Measurements from ENCODE around the gene ABCB1. TPM values are rescaled to one million over a fixed set of nuclear protein-coding genes. Genes with fewer than 3 reads are reported as not detected.

Gene ABCB1
- total and polyA plus RNA-seq, 2 experiments from 2014 or later: 0.53 to 0.80 TPM

DNA sequence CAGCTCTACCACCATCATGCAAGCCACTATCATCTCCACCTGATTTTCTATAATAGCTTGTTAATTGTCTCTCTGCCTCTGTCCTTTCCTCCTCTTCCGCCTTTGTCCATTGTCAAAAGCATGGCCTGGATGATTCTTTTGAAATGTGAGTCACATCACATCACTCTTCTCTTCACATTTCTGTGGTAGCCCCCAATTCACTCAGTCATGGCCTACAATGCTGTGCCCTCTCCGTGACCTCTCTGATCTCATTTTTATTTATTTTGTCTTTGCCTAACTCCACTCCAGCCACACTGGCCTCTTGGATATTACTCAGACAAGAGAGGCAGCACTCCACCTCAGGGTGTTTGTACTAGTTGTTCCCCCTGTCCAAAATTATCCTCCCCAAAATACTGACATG is 120.3 kb downstream of the ABCB1 start:
- ATAC-seq (no peak), DNase-seq (ENCODE audit: low spot score) (no peak)
- H3K4me3 ChIP-seq: no peak overlapping the region
- H2AFZ ChIP-seq: no peak overlapping the region
- Mint-ChIP-seq H3K36me3 (ENCODE audit: low read depth) (no peaks in the 10 kb centered on the region), H3K27me3 (ENCODE audit: insufficient read depth, low read depth, poor library complexity) (peaks cover 13% of the 10 kb centered on the region), H3K4me3 (no peak overlapping the region), H3K9me3 (no peaks in the 10 kb centered on the region), H3K27ac (no peak overlapping the region), H3K4me1 (peaks cover 2% of the 10 kb centered on the region; the same call in 1 of the 3 replicates)
- H4K20me1 ChIP-seq (replicated peaks; ENCODE audit: insufficient read depth): no peaks in the 10 kb centered on the region
- H3K4me1 ChIP-seq (ENCODE audit: insufficient read depth): peaks cover 7% of the 10 kb centered on the region
- peaks cover 22% of the 10 kb centered on the region for H3K27me3 ChIP-seq (ENCODE audit: insufficient read depth)
- H3K79me2 ChIP-seq (replicated peaks; ENCODE audit: insufficient read depth): no peaks in the 10 kb centered on the region
- H3K36me3 ChIP-seq (ENCODE audit: insufficient read depth): no peaks in the 10 kb centered on the region
- no peaks in the 10 kb centered on the region for H3F3A ChIP-seq (replicated peaks; ENCODE audit: low read depth)
- H3K27ac ChIP-seq (ENCODE audit: low read depth): no peak overlapping the region
- no peak overlapping the region for H3K4me2 ChIP-seq
- no peaks in the 10 kb centered on the region for H3K9me2 ChIP-seq (ENCODE audit: insufficient read depth)
- TF ChIP-seq ZNF114 (CRISPR knock-in tag; IDR thresholded peaks at IDR 0.05) (no peak), CREB1 (CRISPR knock-in tag; IDR thresholded peaks at IDR 0.05; ENCODE audit: low read depth) (no peak), NANOG (IDR thresholded peaks at IDR 0.05; ENCODE audit: borderline replicate concordance) (no peak), ZNF331 (CRISPR knock-in tag; IDR thresholded peaks at IDR 0.05; ENCODE audit: low read depth) (no peak), EZH2 (IDR thresholded peaks at IDR 0.05; ENCODE audit: low read depth, unreplicated experiment) (no peak), EZH2phosphoT487 (IDR thresholded peaks at IDR 0.05; ENCODE audit: unreplicated experiment) (no peak), POLR2AphosphoS5 (IDR thresholded peaks at IDR 0.05; ENCODE audit: low read depth) (no peak), JUNB (IDR thresholded peaks at IDR 0.05; ENCODE audit: unreplicated experiment) (no peak), STAT1 (IDR thresholded peaks at IDR 0.05; ENCODE audit: unreplicated experiment) (no peak)
- TF ChIP-seq, protein P1, sequence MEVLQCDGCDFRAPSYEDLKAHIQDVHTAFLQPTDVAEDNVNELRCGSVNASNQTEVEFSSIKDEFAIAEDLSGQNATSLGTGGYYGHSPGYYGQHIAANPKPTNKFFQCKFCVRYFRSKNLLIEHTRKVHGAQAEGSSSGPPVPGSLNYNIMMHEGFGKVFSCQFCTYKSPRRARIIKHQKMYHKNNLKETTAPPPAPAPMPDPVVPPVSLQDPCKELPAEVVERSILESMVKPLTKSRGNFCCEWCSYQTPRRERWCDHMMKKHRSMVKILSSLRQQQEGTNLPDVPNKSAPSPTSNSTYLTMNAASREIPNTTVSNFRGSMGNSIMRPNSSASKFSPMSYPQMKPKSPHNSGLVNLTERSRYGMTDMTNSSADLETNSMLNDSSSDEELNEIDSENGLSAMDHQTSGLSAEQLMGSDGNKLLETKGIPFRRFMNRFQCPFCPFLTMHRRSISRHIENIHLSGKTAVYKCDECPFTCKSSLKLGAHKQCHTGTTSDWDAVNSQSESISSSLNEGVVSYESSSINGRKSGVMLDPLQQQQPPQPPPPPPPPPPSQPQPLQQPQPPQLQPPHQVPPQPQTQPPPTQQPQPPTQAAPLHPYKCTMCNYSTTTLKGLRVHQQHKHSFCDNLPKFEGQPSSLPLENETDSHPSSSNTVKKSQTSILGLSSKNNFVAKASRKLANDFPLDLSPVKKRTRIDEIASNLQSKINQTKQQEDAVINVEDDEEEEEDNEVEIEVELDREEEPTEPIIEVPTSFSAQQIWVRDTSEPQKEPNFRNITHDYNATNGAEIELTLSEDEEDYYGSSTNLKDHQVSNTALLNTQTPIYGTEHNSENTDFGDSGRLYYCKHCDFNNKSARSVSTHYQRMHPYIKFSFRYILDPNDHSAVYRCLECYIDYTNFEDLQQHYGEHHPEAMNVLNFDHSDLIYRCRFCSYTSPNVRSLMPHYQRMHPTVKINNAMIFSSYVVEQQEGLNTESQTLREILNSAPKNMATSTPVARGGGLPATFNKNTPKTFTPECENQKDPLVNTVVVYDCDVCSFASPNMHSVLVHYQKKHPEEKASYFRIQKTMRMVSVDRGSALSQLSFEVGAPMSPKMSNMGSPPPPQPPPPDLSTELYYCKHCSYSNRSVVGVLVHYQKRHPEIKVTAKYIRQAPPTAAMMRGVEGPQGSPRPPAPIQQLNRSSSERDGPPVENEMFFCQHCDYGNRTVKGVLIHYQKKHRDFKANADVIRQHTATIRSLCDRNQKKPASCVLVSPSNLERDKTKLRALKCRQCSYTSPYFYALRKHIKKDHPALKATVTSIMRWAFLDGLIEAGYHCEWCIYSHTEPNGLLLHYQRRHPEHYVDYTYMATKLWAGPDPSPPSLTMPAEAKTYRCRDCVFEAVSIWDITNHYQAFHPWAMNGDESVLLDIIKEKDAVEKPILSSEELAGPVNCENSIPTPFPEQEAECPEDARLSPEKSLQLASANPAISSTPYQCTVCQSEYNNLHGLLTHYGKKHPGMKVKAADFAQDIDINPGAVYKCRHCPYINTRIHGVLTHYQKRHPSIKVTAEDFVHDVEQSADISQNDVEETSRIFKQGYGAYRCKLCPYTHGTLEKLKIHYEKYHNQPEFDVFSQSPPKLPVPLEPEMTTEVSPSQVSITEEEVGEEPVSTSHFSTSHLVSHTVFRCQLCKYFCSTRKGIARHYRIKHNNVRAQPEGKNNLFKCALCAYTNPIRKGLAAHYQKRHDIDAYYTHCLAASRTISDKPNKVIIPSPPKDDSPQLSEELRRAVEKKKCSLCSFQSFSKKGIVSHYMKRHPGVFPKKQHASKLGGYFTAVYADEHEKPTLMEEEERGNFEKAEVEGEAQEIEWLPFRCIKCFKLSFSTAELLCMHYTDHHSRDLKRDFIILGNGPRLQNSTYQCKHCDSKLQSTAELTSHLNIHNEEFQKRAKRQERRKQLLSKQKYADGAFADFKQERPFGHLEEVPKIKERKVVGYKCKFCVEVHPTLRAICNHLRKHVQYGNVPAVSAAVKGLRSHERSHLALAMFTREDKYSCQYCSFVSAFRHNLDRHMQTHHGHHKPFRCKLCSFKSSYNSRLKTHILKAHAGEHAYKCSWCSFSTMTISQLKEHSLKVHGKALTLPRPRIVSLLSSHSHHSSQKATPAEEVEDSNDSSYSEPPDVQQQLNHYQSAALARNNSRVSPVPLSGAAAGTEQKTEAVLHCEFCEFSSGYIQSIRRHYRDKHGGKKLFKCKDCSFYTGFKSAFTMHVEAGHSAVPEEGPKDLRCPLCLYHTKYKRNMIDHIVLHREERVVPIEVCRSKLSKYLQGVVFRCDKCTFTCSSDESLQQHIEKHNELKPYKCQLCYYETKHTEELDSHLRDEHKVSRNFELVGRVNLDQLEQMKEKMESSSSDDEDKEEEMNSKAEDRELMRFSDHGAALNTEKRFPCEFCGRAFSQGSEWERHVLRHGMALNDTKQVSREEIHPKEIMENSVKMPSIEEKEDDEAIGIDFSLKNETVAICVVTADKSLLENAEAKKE (CRISPR knock-in tag; IDR thresholded peaks at IDR 0.05): no peak
- TF ChIP-seq, protein P2, sequence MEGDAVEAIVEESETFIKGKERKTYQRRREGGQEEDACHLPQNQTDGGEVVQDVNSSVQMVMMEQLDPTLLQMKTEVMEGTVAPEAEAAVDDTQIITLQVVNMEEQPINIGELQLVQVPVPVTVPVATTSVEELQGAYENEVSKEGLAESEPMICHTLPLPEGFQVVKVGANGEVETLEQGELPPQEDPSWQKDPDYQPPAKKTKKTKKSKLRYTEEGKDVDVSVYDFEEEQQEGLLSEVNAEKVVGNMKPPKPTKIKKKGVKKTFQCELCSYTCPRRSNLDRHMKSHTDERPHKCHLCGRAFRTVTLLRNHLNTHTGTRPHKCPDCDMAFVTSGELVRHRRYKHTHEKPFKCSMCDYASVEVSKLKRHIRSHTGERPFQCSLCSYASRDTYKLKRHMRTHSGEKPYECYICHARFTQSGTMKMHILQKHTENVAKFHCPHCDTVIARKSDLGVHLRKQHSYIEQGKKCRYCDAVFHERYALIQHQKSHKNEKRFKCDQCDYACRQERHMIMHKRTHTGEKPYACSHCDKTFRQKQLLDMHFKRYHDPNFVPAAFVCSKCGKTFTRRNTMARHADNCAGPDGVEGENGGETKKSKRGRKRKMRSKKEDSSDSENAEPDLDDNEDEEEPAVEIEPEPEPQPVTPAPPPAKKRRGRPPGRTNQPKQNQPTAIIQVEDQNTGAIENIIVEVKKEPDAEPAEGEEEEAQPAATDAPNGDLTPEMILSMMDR (conservative IDR thresholded peaks at IDR 0.05; ENCODE audit: low read depth in 2 of 2): no peak
- TF ChIP-seq, protein P3, sequence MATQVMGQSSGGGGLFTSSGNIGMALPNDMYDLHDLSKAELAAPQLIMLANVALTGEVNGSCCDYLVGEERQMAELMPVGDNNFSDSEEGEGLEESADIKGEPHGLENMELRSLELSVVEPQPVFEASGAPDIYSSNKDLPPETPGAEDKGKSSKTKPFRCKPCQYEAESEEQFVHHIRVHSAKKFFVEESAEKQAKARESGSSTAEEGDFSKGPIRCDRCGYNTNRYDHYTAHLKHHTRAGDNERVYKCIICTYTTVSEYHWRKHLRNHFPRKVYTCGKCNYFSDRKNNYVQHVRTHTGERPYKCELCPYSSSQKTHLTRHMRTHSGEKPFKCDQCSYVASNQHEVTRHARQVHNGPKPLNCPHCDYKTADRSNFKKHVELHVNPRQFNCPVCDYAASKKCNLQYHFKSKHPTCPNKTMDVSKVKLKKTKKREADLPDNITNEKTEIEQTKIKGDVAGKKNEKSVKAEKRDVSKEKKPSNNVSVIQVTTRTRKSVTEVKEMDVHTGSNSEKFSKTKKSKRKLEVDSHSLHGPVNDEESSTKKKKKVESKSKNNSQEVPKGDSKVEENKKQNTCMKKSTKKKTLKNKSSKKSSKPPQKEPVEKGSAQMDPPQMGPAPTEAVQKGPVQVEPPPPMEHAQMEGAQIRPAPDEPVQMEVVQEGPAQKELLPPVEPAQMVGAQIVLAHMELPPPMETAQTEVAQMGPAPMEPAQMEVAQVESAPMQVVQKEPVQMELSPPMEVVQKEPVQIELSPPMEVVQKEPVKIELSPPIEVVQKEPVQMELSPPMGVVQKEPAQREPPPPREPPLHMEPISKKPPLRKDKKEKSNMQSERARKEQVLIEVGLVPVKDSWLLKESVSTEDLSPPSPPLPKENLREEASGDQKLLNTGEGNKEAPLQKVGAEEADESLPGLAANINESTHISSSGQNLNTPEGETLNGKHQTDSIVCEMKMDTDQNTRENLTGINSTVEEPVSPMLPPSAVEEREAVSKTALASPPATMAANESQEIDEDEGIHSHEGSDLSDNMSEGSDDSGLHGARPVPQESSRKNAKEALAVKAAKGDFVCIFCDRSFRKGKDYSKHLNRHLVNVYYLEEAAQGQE (IDR thresholded peaks at IDR 0.05; ENCODE audit: unreplicated experiment): no peak
- TF ChIP-seq, protein P4, sequence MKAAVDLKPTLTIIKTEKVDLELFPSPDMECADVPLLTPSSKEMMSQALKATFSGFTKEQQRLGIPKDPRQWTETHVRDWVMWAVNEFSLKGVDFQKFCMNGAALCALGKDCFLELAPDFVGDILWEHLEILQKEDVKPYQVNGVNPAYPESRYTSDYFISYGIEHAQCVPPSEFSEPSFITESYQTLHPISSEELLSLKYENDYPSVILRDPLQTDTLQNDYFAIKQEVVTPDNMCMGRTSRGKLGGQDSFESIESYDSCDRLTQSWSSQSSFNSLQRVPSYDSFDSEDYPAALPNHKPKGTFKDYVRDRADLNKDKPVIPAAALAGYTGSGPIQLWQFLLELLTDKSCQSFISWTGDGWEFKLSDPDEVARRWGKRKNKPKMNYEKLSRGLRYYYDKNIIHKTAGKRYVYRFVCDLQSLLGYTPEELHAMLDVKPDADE (IDR thresholded peaks at IDR 0.05): no peak

Data from GM23338 (cell line).